Natural killer cell (primary cell): Measurements from ENCODE around the gene FBXL7. TPM values are rescaled to one million over a fixed set of nuclear protein-coding genes. Genes with fewer than 3 reads are reported as not detected.

Experiments used
- ATAC-seq, 3 donors: fragments of 150-1000 bp in 2 of 3; fragments of 200-7000 bp in 1 of 3; cut with Tn5 transposase; 1 replicate in 1 of 3; 2 replicates in 2 of 3; pipeline ENCODE4 v1.10.0; 2021; ENCODE audit warnings: mild to moderate bottlenecking in 2 of 3, moderate library complexity in 2 of 3
- DNase-seq, 2 donors: peaks; one replicate each; pipeline versions ENCODE4 v3.0.0 to v3.0.0-alpha.2; 2013 to 2021; ENCODE audit warnings: mixed read lengths in 1 of 2
- H3K27ac ChIP-seq: one replicate; pipeline ENCODE4 v1.5.1; 2013; ENCODE audit warnings: mild to moderate bottlenecking, low read length
- H3K27me3 ChIP-seq: one replicate; pipeline ENCODE4 v1.6.1; 2013; ENCODE audit warnings: low read length; ENCODE audit not compliant: control insufficient read depth, insufficient read depth
- H3K36me3 ChIP-seq: one replicate; pipeline ENCODE4 v1.6.1; 2013; ENCODE audit warnings: low read length; ENCODE audit not compliant: control insufficient read depth, insufficient read depth
- H3K4me1 ChIP-seq: one replicate; pipeline ENCODE4 v1.6.1; 2013; ENCODE audit warnings: low read length; ENCODE audit not compliant: control insufficient read depth, insufficient read depth
- H3K4me3 ChIP-seq: one replicate; pipeline ENCODE4 v1.5.1; 2013; ENCODE audit warnings: low read length
- H3K9me3 ChIP-seq: one replicate; pipeline ENCODE4 v1.6.1; 2013; ENCODE audit warnings: low read length; ENCODE audit not compliant: control insufficient read depth, insufficient read depth
- H3K27ac Mint-ChIP-seq, 2 donors: one replicate each; pipeline ENCODE4 v1.8.0; 2022; ENCODE audit warnings: mild to moderate bottlenecking in 2 of 2, mixed read lengths in 2 of 2, moderate library complexity in 1 of 2
- H3K27me3 Mint-ChIP-seq, 2 donors: one replicate each; pipeline ENCODE4 v1.8.0; 2022; ENCODE audit warnings: low read depth in 2 of 2, mixed read lengths in 2 of 2
- H3K36me3 Mint-ChIP-seq: one replicate; pipeline ENCODE4 v1.8.0; 2022; ENCODE audit warnings: mixed read lengths
- H3K4me1 Mint-ChIP-seq, 2 donors: one replicate each; pipeline ENCODE4 v1.8.0; 2022; ENCODE audit warnings: mixed read lengths in 2 of 2
- H3K4me3 Mint-ChIP-seq: one replicate; pipeline ENCODE4 v1.8.0; 2022; ENCODE audit warnings: mild to moderate bottlenecking, moderate library complexity, mixed read lengths
- H3K9me3 Mint-ChIP-seq, 2 donors: one replicate each; pipeline ENCODE4 v1.8.0; 2022; ENCODE audit warnings: mixed read lengths in 2 of 2
- CTCF ChIP-seq: fragments of 200-600 bp; IDR thresholded peaks from one replicate; pipeline ENCODE4 v1.8.0; 2022; ENCODE audit warnings: antibody characterized with exemption
- WGBS: methylation state at CpG from one replicate; pipeline ENCODE4 v1.1.7; 2013; ENCODE audit warnings: missing lambda C conversion rate; ENCODE audit not compliant: insufficient coverage; 5-methylcytosine and 5-hydroxymethylcytosine counted together
- intact Hi-C: fragments of 100-400 bp; cut with micrococcal nuclease; formaldehyde crosslinking; loops from one replicate; pipeline ENCODE4 v1.14.2; 2022
- total RNA-seq, 4 donors: library from RNA; stranded (reverse); fragments of 120-200 nt in 1 of 4; gene quantifications; one replicate each; pipeline versions ENCODE4 v1.2.3 to v1.2.4, GENCODE V29; 2013 to 2022

Gene FBXL7
- total RNA-seq, 3 donors from 2014 or later (not counting 1 experiment from before 2014, with no cell fraction given) = not detected

- Mint-ChIP-seq H3K9me3 (peaks cover 6 to 14% of the 10 kb centered on the region in 2 donors), H3K4me1 (no peaks in the 10 kb centered on the region), H3K36me3 (peaks cover 5% of the 10 kb centered on the region), H3K27ac (no peak overlapping the region), H3K4me3 (no peak overlapping the region), H3K27me3 (no peaks in the 10 kb centered on the region)
- no peaks in the 10 kb centered on the region for H3K36me3 ChIP-seq
- no peaks in the 10 kb centered on the region for H3K27me3 ChIP-seq
- intact Hi-C loops = no loop called here
- no peak for ATAC-seq
- no peak for DNase-seq
- H3K9me3 ChIP-seq = peaks cover 6% of the 10 kb centered on the region
- WGBS = 84% methylated on average over 2 of the region's 2 CpGs
- no peak for TF ChIP-seq CTCF
- no peaks in the 10 kb centered on the region for H3K4me1 ChIP-seq
- H3K4me3 ChIP-seq = no peak overlapping the region
- no peak overlapping the region for H3K27ac ChIP-seq
Observed at GRCh38 chr5:15610216-15610615, 110.2 kb downstream of the FBXL7 start.

- DNase-seq = no peak
- Mint-ChIP-seq H3K4me1 (no peaks in the 10 kb centered on the region), H3K4me3 (no peak overlapping the region), H3K27ac (no peak overlapping the region), H3K9me3 (peaks cover 8 to 14% of the 10 kb centered on the region in 2 donors), H3K27me3 (no peaks in the 10 kb centered on the region), H3K36me3 (peaks cover 5% of the 10 kb centered on the region)
- ATAC-seq = no peak
- Histone ChIP-seq H3K4me3 (no peak overlapping the region), H3K4me1 (no peaks in the 10 kb centered on the region), H3K27ac (no peak overlapping the region), H3K27me3 (no peaks in the 10 kb centered on the region), H3K9me3 (peaks cover 7% of the 10 kb centered on the region), H3K36me3 (no peaks in the 10 kb centered on the region)
- 93% methylated on average over 2 of the region's 2 CpGs for WGBS
- TF ChIP-seq CTCF = no peak
- intact Hi-C loops = no loop called here
Observed at GRCh38 chr5:15611008-15611407, 111.0 kb downstream of the FBXL7 start.

DNA sequence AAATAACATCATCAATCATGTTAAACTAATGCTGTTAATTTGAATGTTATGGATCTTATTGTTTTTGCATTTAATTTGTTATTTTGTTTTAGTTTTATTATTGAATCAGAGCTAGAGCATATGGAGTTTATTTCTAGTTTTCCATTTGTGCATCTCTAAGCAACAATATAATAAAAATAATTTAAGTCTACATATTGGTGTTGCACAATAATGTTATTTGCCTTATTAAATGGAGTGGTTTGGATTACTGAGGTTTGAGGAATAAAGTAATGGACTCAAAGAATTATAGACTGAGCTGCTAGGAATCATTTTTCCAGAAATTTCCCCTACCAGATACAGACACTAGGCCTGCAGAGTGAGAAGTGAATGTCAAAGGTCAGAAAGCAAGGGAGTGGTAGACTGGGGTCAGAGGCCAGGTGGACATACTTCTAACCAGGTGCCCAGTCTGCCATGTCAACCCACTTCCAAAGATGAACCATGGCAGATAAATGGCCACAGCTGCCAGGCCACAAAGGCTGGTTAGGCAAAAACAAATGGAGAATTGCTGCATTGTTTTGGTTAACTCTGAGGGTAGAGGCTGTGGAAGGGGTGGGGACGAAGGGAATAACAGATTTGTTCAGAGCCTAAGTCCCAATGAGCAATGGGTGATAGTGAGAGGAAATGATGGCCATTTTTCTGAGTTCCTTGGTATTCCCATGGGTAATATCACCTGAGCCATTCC, 113.1 kb downstream of the FBXL7 start:
- no peak overlapping the region for H3K4me3 ChIP-seq
- no peak for TF ChIP-seq CTCF
- H3K9me3 ChIP-seq = peaks cover 7% of the 10 kb centered on the region
- ATAC-seq (no peak), DNase-seq (no peak)
- no peaks in the 10 kb centered on the region for H3K36me3 ChIP-seq
- no peaks in the 10 kb centered on the region for H3K4me1 Mint-ChIP-seq
- no peaks in the 10 kb centered on the region for H3K27me3 ChIP-seq
- no peak overlapping the region for H3K27ac ChIP-seq
- peaks cover 5% of the 10 kb centered on the region for H3K36me3 Mint-ChIP-seq
- no peaks in the 10 kb centered on the region for H3K4me1 ChIP-seq
- peaks cover 6 to 10% of the 10 kb centered on the region in 2 donors for H3K9me3 Mint-ChIP-seq
- H3K27me3 Mint-ChIP-seq = no peaks in the 10 kb centered on the region
- intact Hi-C loops = no loop called here
- 35% methylated on average over 1 of the region's 1 CpG for whole genome bisulfite sequencing
- H3K4me3 Mint-ChIP-seq = no peak overlapping the region
- H3K27ac Mint-ChIP-seq = no peak overlapping the region

DNA sequence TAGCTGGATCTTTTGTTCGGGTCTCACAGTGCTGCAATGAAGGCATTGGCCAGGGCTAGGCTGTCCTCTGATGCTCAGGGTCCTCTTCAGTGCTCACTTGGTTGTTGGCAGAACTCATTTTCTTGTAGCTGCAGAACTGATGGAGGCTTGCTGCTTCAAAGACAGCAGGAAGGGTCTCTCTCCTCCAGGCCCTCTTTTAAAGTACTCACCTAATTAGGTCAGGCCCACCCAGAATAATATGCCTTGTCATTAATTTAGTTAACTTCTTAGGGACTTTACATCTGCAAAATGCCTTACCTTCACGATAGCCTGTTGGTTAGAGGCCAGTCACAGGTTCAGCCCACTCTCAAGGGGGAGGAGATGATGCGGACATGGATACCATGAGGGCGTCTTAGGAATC, 114.7 kb downstream of the FBXL7 start:
- no peaks in the 10 kb centered on the region for H3K36me3 ChIP-seq
- DNase-seq (no peak), ATAC-seq (no peak)
- no peak overlapping the region for H3K4me3 ChIP-seq
- TF ChIP-seq CTCF = no peak
- Mint-ChIP-seq H3K4me1 (no peaks in the 10 kb centered on the region), H3K27ac (no peak overlapping the region), H3K4me3 (no peak overlapping the region), H3K9me3 (peaks cover 6 to 10% of the 10 kb centered on the region in 2 donors), H3K27me3 (no peaks in the 10 kb centered on the region), H3K36me3 (peaks cover 5% of the 10 kb centered on the region)
- H3K27me3 ChIP-seq = no peaks in the 10 kb centered on the region
- H3K4me1 ChIP-seq = no peaks in the 10 kb centered on the region
- peaks cover 3% of the 10 kb centered on the region for H3K9me3 ChIP-seq
- no peak overlapping the region for H3K27ac ChIP-seq
- intact Hi-C loops = no loop called here
- WGBS = 88% methylated on average over 4 of the region's 4 CpGs
